AG09319 (cell line): Measurements from ENCODE around the gene TMEM239.
A peak's percentile ranks its signal among the peaks of the same experiment; 100 is the strongest.
"Not testable (repeated sequence)": the region's sequence is repeated elsewhere in the genome, so short reads cannot be mapped to it uniquely, and the experiment has no call there.

ENCODE experiments used
- DNase-seq: peaks from one replicate; pipeline ENCODE4 v3.0.0-alpha.2; 2010; ENCODE audit warnings: low read depth; ENCODE audit errors: extremely low read depth
- TF ChIP-seq, protein P1 (sequence below): IDR thresholded peaks from 2 replicates; pipeline ENCODE4 v1.5.1; 2011; ENCODE audit warnings: low read depth, mild to moderate bottlenecking, inconsistent platforms, low read length, moderate library complexity

TMEM239 gene

GRCh38 chr20:2807019-2807418 lies 9.1 kb upstream of the TMEM239 start:
- DNase-seq = no peak
- TF ChIP-seq, protein P1, sequence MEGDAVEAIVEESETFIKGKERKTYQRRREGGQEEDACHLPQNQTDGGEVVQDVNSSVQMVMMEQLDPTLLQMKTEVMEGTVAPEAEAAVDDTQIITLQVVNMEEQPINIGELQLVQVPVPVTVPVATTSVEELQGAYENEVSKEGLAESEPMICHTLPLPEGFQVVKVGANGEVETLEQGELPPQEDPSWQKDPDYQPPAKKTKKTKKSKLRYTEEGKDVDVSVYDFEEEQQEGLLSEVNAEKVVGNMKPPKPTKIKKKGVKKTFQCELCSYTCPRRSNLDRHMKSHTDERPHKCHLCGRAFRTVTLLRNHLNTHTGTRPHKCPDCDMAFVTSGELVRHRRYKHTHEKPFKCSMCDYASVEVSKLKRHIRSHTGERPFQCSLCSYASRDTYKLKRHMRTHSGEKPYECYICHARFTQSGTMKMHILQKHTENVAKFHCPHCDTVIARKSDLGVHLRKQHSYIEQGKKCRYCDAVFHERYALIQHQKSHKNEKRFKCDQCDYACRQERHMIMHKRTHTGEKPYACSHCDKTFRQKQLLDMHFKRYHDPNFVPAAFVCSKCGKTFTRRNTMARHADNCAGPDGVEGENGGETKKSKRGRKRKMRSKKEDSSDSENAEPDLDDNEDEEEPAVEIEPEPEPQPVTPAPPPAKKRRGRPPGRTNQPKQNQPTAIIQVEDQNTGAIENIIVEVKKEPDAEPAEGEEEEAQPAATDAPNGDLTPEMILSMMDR = no peak

DNA sequence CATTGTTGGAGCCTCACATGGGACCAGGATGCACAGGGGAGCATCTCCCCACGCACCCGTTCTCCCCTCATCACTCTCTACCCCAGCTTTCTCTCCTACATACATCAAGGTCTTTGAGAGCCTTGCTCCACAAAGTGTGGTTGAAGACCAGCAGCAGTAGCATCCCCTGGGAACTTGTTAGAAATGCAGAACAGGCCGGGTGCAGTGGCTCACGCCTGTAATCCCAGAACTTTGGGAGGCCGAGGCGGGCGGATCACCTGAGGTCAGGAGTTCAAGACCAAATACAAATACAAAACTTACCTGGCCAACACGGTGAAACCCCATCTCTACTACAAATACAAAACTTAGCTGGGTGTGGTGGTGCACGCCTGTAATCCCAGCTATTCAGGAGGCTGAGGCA lies 8.2 kb upstream of the TMEM239 start:
- not testable (repeated sequence) for DNase-seq

DNA sequence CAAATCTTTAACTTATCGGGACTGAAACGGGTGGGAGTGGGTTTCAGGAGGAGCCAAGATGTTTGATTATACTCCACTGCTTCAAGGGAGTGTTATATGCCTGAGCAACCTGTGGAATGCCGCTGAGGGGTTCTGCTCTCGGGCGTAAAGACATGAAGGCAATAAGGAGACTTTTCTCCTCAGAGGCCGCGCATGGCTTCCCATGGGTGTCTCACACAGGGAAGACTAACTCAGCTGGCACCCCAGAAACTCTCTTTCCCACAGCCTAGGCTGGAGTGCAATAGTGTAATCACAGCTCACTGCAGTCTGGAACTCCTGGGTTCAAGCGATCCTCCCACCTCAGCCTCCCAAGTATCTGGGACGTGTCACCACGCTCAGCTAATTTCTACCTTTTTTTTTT lies 6.5 kb upstream of the TMEM239 start:
- TF ChIP-seq, protein P1 = no peak
- no peak for DNase-seq

DNA sequence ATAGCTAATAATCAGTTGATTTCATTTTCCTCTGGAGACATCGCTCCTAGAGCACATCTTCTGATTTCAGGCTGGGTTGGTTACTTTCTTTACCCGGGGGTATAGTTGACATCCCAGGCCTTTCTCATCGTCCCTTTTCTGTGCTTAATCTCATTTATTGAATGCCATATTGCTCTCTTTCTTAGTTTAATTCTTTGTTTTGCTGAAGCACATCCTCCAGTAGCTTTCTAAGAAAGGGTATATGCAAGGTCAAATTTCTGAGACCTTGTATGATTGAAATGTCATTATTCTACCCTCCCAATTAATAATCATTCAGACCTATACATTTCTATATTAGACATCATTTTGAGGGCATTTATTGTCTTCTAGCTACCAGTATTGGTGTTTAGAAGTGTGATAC lies 4.0 kb upstream of the TMEM239 start:
- no peak for DNase-seq
- TF ChIP-seq, protein P1 = no peak

DNA sequence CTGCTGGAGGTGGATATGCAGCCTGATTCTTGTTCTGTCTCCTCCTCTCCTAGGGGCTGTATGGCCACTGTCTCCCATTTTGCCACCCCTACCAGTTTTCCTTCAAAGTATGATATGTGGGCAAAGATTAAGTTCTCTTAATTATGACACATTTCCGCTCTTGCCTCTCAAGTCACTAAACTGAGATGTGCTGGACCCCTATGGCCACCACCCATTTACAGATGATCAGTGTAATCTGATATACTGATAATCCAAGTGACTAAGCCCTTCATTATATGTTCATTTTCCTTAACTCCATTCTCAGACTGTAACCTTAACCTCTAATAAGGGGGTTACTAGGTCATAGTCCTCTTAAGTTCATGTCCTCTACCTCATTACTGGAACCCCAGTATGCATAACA lies 2.1 kb upstream of the TMEM239 start:
- DNase-seq = no peak
- TF ChIP-seq, protein P1 = no peak

- TF ChIP-seq, protein P1 = no peak
- DNase-seq = peak; percentile 94
Measured at GRCh38 chr20:2814587-2815051, 1.5 kb upstream of the TMEM239 start, which contains the start of gene C20orf141. C20orf141 (plus strand) TSS chr20:2814987; CDS start chr20:2815185, 198 bp downstream.

DNA sequence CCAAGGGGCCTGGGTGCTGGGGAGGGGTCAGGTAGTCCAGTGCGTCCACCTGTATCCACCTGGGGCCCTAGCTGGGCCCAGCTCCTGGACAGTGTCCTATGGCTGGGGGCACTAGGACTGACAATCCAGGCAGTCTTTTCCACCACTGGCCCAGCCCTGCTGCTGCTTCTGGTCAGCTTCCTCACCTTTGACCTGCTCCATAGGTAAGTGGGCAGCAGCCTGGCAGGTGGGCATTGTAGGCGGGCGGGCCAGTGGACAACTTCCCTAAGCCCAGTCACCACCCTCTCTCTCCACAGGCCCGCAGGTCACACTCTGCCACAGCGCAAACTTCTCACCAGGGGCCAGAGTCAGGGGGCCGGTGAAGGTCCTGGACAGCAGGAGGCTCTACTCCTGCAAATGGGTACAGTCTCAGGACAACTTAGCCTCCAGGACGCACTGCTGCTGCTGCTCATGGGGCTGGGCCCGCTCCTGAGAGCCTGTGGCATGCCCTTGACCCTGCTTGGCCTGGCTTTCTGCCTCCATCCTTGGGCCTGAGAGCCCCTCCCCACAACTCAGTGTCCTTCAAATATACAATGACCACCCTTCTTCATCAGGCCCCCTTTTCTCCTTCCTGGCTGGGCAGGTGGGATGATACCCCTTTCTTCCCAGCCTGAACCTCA lies 793 bp upstream of the TMEM239 start:
- no peak for DNase-seq
- TF ChIP-seq, protein P1 = no peak
